GM10248 (cell line): ENCODE measurements around the gene FBXW8.

Experiments
- CTCF ChIA-PET: fragments of 300-600 bp; sonication (Branson Sonifier 250); formaldehyde crosslinking; extraction: SDS; loops from one replicate; lab custom pipeline; 2021; ENCODE audit warnings: antibody characterized with exemption; lab: Yijun Ruan, JAX
- POLR2A ChIA-PET: fragments of 350-650 bp; sonication (Branson Sonifier 250); formaldehyde crosslinking; extraction: SDS; loops from one replicate; lab custom pipeline; 2020; ENCODE audit warnings: antibody characterized with exemption; lab: Yijun Ruan, JAX
- DNase-seq: peaks from one replicate; pipeline ENCODE4 v3.0.0; 2012; ENCODE audit errors: extremely low spot score
- CTCF ChIP-seq: IDR thresholded peaks from 2 replicates; pipeline ENCODE4 v1.5.1; 2012; ENCODE audit warnings: mild to moderate bottlenecking, low read depth; ENCODE audit errors: extremely low read depth, missing control alignments, control extremely low read depth

FBXW8 gene

GRCh38 chr12:116943419-116944372 is 32.9 kb downstream of the FBXW8 start:
- ChIA-PET POLR2A (no interaction called here), CTCF (interaction anchor here (1.8 kb wide), 1 partner anchor 13 kb away, joined by 6 read pairs; no protein-coding TSS in a partner anchor)
- TF ChIP-seq CTCF: no peak
- no peak for DNase-seq

GRCh38 chr12:116945886-116946550 is 35.3 kb downstream of the FBXW8 start:
- DNase-seq: no peak
- CTCF ChIA-PET: interaction anchor here (1.0 kb wide), 1 partner anchor 11 kb away, joined by 3 read pairs; no protein-coding TSS in a partner anchor
- TF ChIP-seq CTCF: no peak
- POLR2A ChIA-PET: no interaction called here

GRCh38 chr12:116948298-116948697 is 37.5 kb downstream of the FBXW8 start:
- ChIA-PET POLR2A (no interaction called here), CTCF (interaction anchor here (1.0 kb wide), 1 partner anchor 10 kb away, joined by 3 read pairs; no protein-coding TSS in a partner anchor)
- no peak for DNase-seq
- no peak for TF ChIP-seq CTCF

GRCh38 chr12:116950628-116951325 is 40.0 kb downstream of the FBXW8 start:
- DNase-seq: no peak
- no peak for TF ChIP-seq CTCF
- ChIA-PET POLR2A (interaction anchor here (0.6 kb wide), 1 partner anchor 92 kb away, joined by 3 read pairs; no protein-coding TSS in a partner anchor), CTCF (interaction anchor here (1.3 kb wide), 1 partner anchor 12 kb away, joined by 4 read pairs; no protein-coding TSS in a partner anchor)

- TF ChIP-seq CTCF: no peak
- no peak for DNase-seq
- ChIA-PET POLR2A (no interaction called here), CTCF (interaction anchor here (1.3 kb wide), 1 partner anchor 11 kb away, joined by 3 read pairs; no protein-coding TSS in a partner anchor)
Observed at GRCh38 chr12:116954710-116955381, 44.1 kb downstream of the FBXW8 start.
